Femur (tissue), 1 donor: Measurements from ENCODE around the gene F8.
"Not testable (repeated sequence)": the region's sequence is repeated elsewhere in the genome, so short reads cannot be mapped to it uniquely, and the experiment has no call there.

Source experiments
- DNase-seq: peaks from one replicate; pipeline ENCODE4 v3.0.0-alpha.2; 2017

F8 gene

DNA sequence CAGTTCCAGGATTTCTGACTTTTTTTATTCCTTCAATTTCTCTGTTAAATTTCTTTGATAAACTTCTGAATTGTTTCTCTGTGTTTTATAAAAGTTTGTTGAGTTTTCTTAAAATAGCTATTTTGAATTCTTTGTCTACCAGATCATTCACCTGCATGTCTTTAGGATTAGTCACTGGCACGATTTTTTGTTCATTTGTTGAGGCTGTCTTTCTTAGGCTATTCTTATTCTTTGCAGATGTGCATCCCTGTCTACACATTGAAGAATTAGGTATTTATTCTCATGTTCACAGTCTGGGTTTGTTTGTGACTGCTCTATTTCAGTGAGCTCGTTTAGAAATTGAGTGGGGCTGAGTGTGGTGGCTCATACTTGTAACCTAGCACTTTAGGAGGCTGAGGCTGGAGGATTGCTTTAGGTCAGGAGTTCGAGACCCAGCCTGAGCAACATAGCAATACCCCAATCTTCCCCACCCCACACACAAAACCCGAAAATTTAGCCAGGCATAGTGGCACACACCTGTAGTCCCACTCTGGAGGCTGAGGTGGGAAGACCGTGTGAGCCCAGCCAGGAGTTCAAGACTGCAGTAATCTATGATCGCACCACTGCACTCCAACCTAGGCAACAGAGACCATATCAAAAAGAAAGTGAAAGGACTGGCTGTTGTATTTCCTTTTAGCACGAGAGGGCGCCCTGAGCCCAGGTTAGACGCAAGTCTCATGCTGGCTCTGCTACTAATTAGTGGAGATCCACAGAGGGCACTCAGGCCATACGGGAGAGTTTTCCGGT is 42.0 kb downstream of the F8 start:
- DNase-seq = peak; percentile 69

DNA sequence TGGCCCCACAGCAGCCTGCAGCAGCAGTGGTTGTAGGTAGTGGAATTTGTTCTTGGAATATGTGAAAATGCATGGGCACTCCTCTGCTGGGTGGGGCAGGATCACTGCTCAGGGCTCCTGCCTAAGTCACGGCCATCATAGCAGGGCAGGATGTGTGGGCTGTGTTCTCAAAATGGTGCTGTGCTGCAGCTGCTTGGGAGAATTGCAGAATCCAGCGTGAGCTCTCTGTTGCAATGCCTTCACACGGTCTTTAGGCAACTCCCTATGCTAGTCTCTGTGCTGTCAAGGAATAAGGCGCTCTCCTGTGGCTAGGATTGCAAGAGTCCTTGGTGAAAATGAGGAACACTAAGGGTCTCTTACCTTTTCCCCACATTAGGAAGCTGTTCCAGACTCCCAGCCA is 42.9 kb downstream of the F8 start:
- no peak for DNase-seq

DNA sequence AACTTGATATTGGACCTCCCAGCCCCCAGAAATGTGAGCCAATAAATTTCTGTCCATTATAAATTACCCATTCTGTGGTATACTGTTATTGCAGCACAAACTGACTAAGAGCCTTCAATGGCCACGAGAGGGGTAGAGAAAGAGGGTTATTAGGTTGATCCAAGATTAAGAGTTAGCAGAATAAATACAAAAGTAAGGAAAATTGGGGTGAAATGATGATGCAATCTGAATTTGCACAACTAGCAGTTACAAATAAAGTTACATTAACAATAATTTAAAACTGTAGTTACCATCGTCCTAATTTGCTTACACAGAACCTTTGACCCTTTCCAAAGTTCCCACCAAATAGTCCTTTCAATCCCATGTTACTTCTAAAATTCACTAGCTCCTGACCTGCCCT is 54.2 kb downstream of the F8 start:
- no peak for DNase-seq

DNA sequence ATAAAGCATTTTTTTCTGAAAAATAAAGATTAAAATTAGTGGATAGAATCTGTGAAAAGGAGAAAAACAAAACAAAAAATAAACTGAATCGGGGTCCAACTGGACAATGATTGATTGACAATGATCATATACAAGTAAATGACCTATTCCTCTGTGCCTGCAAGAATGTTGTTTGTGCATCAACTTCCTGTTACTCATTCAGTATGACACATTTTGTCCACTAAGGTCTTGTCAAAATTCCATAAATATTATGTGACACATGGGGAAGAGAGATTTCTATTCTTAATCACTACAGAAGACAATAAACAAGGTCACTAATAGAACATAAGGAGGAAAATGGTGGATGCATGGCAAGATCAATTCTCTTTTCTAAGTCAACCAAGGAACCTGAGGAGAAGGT is 54.9 kb downstream of the F8 start:
- no peak for DNase-seq

DNA sequence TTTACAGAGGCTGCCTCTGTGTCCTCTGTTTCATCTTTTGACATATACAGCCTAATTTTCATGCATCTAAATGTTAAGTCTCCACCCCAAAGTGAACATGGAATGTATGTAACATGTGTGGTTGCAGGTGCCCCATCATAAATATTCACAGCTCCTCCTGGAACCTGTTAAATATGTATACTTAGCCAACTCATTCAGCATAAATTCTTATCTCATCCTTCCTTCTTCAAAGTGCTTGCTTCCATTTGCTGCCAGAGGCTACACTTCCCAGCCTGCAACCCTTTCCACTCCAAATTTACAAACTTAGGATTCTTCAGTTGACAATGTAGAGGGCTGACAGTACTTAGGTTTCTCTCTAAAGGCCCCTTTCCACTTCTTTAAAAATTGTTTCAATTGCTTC is 60.6 kb downstream of the F8 start:
- no peak for DNase-seq

DNA sequence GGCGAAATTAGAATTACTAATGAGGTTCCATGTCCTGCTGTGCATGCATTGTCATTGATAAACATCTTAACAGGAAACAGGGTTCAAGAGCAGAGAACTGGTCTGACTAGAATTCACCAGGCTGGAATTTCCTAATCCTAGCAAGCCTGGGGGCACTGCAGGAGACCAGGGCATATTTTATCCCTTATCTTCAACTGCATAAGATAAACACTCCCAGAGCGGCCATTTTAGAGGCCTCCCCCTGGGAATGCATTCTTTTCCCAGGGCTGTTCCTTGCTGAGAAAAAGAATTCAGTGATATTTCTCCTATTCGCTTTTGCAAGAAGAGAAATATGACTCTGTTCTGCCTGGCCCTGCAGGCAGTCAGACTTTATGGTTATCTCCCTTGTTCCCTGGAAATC is 66.7 kb downstream of the F8 start:
- not testable (repeated sequence) for DNase-seq

DNA sequence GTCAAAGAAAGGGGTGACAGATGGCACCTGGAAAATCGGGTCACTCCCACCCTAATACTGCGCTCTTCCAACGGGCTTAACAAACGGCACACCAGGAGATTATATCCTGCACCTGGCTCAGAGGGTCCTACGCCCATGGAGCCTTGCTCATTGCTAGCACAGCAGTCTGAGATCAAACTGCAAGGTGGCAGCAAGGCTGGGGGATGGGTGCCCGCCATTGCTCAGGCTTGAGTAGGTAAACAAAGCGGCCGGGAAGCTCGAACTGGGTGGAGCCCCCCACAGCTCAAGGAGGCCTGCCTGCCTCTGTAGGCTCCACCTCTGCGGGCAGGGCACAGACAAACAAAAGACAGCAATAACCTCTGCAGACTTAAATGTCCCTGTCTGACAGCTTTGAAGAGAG is 83.3 kb downstream of the F8 start:
- DNase-seq = not testable (repeated sequence)

DNA sequence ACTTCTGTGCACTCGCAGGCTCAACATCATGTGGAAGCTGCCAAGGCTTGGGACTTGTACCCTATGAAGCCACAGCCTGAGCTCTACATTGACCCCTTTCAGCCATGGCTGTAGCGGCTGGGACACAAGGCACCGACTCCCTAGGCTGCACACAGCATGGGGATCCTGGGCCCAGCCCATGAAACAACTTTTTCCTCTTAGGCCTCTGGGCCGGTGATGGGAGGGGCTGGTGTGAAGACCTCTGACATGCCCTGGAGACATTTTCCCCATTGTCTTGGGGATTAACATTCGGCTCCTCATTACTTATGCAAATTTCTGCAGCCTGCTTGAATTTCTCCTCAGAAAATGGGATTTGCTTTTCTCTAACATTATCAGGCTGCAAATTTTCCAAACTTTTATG is 97.8 kb downstream of the F8 start:
- DNase-seq = not testable (repeated sequence)

DNA sequence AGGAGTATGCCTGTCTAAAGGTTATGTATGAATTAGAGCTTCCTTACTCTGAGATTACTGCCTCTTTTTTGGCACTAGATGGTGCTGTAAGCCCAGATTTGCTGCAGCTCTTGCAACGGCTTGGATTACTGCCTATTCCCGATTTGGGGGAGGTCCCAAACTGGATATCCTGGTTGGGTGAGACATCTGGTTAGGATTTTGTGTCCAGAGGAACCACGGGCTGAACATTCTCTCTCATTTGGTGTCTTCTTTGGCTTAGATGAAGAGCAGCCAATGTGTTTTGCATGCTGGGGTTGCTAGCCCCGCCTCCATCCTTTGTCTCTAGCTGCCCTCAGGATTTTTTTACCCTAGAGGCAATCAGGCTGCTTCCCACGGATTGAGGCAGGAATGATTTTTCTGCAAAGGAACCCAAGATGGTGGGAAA is 104.5 kb downstream of the F8 start:
- DNase-seq = peak; percentile 77

DNA sequence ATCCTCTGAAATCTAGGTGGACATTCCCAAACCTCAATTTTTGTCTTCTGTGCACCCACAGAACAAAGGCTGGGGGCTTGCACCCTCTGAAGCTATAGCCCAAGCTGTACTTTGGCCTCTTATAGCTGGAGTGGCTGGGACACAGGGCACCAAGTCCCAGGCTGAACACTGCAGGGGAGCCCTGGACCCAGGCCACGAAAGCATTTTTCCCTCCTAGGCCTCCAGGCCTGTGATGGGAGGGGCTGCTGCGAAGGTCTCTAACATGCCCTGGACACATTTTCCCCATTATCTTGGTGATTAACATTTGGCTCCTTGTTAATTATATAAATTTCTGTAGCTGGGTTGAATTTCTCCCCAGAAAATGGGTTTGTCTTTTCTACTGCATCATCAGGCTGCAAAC is 108.5 kb downstream of the F8 start:
- DNase-seq = no peak

DNA sequence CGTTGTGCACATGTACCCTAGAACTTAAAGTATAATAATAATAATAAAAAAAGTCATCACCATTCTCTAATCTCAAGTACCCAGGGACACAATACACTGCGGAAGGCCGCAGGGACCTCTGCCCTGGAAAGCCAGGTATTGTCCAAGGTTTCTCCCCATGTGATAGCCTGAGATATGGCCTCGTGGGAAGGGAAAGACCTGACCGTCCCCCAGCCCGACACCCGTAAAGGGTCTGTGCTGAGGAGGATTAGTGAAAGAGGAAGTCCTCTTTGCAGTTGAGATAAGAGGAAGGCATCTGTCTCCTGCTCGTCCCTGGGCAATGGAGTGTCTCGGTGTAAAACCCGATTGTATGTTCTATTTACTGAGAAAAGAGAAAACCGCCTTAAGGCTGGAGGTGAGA is 112.0 kb downstream of the F8 start:
- DNase-seq = not testable (repeated sequence)

DNA sequence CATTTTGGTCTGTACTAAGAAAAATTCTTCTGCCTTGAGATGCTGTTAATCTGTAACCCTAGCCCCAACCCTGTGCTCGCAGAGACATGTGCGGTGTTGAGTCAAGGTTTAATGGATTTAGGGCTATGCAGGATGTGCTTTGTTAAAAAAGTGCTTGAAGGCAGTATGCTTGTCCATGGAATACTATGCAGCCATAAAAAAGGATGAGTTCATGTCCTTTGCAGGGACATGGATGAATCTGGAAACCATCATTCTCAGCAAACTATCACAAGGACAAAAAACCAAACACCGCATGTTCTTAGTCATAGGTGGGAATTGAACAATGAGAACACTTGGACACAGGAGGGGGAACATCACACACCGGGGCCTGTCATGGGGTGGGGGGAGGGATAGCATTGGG is 112.5 kb downstream of the F8 start:
- DNase-seq = not testable (repeated sequence)

DNA sequence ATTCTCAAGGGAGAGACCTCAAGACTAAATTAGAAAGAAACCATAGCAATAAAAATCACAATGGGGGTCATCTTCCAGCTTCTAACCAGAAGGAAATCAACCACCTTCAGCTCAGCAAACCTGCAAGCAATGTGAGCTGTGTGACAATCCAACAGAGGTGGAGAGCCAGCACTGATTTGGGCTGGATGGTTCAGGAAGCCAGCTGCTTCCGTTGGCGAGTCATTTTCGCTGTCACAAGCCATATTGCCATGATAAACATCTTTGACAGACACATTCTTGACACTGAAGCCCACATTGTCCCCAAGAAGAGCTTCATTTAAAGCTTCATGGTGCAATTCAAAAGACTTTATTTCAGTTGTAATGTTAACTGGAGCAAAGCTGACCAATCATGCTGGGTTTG is 113.7 kb downstream of the F8 start:
- DNase-seq = no peak

DNA sequence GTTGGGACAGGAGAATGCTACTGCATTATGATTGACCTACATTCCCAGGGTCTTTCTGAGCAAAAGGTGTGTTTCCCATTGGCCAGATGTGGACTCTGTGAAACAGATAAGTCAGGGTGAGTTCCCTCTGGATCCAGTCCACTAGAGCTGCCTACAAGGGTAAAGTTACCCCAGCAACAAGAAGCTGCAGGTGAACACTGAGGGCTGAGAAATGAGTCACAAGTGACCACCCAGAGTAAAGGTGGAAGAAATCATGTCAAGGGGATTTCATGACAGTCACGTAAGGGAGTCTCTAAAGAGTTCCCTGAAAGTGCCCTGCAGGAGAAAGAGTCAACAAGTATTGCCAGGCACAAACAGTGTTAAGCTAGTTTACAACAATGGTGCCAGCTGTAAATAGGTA is 120.1 kb downstream of the F8 start:
- no peak for DNase-seq

DNA sequence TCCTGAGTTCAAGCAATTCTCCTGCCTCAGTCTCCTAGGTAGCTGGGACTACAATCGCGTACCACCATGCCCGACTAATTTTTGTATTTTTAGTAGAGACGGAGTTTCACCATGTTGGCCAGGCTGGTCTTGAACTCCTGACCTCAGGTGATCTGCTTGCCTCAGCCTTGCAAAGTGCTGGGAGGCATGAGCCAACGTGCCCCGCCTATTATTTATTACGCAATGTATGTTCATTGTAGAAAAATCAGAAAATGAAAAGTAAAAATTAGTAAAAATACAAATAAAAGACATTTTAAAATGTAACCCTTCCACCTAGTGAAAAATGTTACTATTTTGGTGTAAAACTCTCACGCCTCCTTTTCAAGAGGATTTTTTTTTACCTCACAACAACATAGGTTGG is 122.2 kb downstream of the F8 start:
- DNase-seq = no peak

DNA sequence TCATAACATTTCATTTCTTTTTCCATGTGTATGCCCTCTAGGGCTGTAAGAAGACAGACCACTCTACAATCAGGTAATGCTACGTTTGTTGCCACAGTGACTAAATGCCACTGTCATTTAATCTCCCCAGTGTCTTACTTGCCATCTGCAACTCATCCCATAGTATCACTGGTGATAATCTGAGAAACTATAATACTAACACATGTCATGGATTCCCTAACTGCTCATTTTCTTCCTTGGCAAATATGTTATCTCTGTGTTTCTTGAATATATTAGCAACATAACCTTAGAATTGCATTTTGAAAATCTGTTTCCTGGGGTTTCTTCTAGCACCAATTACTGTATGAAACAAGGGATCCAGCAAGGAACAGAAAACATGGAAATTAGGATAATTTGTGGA is 130.2 kb downstream of the F8 start:
- DNase-seq = no peak

DNA sequence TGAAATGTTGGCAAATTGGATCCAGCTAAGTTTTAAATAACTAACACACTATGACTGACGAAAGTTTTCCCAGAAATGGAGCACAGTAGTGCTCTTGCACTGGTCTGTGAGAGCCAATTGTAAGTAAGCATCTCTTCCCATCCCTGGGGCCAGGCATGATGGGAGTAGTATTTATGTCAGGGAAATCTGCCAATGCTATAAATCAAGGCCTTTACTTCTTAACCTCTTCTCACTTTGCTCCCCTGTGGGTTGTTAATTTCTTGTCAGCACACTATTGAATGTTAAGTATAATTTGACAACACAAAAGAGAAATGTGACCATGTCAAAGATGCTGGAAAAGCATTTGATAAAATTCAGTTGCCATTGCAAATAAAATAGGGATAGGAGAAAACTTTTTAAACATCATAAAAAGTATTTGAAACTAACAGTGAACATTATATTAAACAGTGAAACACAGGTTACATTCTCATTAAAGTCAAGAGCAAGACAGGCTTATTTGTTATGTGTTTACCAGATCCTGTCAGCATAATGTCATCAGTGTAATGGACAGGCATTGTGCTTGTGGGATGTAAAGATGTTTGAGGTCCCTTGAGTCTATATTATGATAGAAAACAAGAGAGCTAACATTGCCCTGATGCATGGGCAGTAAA is 131.4 kb downstream of the F8 start:
- DNase-seq = no peak

DNA sequence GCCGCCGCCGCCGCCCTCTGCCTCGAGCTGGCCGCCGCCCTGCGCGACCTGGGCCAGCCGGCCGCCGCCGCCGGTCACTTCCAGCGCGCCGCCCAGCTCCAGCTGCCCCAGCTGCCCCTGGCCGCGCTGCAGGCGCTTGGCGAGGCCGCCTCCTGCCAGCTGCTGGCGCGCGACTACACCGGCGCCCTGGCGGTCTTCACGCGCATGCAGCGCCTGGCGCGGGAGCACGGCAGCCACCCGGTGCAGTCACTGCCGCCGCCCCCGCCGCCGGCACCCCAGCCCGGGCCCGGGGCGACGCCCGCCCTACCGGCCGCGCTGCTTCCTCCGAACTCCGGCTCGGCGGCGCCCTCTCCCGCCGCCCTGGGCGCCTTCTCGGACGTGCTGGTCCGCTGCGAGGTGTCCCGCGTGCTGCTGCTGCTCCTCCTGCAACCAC is 135.7 kb downstream of the F8 start:
- not testable (repeated sequence) for DNase-seq

DNA sequence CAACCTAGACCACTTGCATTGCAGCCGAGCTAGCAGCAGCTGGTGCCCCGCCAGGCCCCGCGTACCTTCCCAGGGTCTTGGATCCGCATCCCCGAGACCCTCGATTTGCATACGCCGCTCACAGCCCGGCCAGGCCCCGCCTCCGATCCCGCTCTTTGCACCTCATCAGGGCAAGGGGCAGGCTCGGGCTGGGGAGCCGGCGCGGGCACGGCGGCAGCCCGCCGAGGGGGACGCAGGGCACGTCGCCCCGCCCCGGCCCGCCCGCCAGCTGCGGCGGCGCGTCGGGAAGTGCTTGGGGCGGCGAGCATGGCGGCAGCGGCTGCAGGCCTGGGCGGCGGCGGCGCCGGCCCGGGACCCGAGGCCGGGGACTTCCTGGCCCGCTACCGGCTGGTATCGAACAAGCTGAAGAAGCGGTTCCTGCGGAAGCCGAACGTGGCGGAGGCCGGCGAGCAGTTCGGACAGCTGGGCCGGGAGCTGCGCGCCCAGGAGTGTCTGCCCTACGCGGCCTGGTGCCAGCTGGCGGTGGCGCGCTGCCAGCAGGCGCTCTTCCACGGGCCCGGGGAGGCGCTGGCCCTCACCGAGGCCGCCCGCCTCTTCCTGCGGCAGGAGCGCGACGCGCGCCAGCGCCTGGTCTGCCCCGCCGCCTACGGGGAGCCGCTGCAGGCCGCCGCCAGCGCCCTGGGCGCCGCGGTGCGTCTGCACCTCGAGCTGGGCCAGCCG is 136.3 kb downstream of the F8 start, which contains the start of gene F8A1:
Gene F8A1, plus strand, starts transcription at position 287 of the 720 bp plus-strand sequence. Its CDS starts 20 bp downstream, at position 307.
- not testable (repeated sequence) for DNase-seq

DNA sequence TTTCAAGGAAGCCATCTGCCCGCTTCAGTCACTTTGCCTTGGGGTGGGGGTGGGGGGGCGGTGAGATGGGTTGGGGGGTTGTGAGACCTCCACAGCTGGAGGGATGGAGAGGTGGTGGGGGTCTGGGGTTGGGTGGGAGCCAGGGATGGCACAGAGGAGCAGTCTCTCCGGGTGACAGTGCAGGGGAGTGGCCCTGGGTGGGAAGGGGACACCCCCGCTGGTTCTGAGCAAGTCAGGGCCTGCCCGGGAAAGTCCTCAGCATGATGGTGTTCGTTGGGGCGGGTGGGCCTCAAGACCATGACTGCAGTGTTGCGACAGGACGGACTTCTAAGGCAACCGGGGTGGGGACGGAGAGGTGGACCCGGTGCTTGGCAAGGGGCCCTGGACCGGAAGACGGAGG is 137.0 kb downstream of the F8 start:
- not testable (repeated sequence) for DNase-seq

DNA sequence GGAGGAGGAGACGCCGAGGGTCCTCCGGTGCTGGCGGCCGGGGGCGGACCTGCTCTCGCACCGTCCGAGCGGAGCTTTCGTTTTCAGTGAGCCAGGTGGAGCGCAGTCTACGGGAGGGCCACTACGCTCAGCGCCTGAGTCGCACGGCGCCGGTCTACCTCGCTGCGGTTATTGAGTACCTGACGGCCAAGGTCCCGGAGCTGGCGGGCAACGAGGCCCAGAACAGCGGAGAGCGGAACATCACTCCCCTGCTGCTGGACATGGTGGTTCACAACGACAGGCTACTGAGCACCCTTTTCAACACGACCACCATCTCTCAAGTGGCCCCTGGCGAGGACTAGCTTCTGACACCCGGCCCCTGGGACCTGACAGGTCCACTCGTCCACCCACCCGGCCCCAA is 137.5 kb downstream of the F8 start:
- DNase-seq = not testable (repeated sequence)

DNA sequence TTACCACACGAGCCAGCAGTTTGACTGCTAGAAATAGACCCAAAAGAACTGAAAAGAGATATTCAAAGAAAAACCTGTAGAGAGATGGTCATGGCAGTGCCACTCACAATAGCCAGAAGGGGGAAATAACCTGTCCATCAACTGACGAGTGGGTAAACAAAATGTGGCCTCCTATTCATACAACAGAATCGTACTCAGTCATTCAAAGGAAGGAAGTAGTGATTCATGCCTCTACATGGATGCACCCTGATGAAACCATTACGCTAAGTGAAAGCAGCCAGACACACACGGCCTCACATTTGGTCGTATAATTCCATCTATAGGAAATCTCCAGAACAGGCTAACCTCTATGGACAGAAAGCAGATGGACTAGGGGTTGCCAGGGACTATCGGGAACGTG is 138.5 kb downstream of the F8 start:
- not testable (repeated sequence) for DNase-seq

DNA sequence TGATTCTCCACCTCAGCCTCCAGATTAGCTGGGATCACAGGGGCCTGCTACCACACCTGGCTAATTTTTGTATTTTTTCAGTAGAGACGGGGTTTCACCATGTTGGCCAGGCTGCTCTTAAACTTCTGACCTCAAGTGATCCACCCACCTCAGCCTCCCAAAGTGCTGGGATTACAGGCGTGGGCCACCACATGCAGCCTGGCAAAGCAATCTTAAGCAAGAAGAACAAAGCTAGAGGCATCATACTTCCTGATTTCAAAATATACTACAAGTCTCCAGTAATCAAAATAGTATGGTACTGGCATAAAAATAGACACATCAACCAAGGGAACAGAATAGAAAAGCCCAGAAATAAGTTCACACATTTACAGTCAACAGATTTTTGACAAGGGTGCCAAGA is 149.2 kb downstream of the F8 start:
- no peak for DNase-seq

DNA sequence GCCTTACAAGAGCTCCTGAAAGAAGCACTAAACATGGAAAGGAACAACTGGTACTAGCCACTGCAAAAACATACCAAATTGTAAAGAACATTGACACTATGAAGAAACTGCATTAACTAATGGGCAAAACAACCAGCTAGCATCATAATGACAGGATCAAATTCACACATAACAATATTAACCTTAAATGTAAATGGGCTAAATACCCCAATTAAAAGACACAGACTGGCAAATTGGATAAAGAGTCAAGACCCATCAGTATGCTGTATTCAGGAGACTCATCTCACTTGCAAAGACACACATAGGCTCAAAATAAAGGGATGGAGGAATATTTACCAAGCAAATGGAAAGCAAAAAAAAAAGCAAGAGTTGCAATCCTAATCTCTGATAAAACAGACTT is 154.0 kb downstream of the F8 start:
- DNase-seq = not testable (repeated sequence)
